ENCODE data around the gene P4HB. TPM values are rescaled to one million over a fixed set of nuclear protein-coding genes. Genes with fewer than 3 reads are reported as not detected.
"Not testable (repeated sequence)": the region's sequence is repeated elsewhere in the genome, so short reads cannot be mapped to it uniquely, and the experiment has no call there.

P4HB gene
- polyA plus RNA-seq, 3 donors = 401 to 475 (median 404) TPM

DNA sequence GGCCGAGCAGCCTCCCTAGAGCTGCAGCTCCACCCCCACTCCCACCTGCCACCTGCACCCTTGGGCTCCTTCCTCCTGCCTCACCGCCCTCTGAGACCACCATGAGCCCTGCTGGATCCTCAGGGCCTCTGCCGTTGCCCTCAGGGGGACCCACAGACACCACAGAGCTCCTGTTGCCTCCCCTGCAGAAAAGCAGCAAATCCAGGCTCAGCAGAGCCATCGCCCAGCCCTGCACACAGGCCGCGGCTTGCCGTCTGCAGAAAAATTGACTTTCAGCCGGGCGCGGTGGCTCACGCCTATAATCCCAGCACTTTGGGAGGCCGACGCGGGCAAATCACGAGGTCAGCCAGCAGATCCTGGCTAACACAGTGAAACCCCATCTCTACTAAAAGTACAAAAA lies 18.5 kb downstream of the P4HB start:
- no peak for DNase-seq (ENCODE audit: extremely low read depth in 1 of 11, low read depth in 9 of 11, low spot score in 4 of 11)

DNA sequence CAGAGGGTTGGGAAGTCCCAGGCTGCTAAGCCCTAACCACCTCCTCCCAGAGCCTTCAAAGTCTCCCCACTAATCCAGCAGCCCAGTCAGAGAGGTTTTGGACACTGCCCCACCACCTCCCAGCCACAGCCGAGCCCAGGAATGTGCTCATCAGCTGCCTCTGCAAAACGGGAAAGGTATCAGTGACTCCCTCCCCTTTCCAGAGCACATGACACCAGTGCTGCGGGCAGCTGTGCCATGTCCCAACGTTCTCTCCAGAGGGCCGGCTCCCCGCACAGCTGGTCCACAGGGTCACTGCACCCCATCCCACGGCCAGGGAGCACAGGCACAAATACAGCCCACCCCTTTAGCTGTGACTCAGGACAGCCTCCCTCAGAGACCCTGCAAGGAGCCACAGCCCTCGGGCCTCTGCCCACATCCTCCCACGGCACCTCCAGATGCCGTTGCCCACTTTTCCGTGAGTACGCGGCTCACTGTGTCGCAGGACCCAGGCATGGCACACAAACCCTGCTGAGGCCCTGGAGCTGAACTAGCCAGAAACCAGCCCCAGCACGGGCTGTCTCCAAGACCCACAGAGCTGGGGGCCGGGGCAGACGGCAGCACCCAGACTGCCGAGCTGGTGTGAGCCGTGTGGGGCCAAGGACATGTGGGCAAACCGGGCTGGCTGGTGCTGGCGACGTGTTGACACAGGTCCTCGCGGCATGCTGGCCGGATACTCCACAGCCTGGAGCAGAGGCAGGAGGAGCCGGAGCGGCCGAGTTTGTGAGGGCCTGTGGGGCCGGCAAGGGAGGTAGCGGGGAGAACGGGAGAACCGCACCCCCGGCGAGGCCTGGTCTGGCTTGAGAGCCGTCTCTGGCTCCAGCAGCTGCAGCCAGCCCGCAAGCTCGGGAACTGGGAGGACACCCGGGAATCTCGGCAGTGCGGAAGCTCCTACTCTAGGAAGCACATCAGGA lies 19.2 kb downstream of the P4HB start:
- no peak for DNase-seq (ENCODE audit: extremely low read depth in 1 of 11, low read depth in 9 of 11, low spot score in 4 of 11)

DNA sequence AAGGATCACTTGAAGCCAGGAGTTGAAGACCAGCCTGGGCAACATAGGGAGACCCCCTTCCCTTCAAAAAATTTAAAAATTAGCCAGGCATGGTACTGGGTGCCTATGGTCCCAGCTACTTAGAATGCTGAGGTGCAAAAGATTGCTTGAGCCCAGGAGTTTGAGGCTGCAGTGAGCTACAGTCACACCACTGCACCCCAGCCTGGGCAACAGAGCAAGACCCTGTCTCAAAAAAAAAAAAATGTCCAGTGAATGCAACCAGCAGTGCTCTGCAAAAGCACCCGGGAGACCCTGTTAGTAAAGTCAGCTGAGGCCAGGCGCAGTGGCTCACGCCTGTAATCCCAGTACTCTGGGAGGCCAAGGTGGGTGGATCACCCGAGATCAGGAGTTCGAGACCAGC lies 20.3 kb downstream of the P4HB start:
- not testable (repeated sequence) for DNase-seq (ENCODE audit: extremely low read depth in 1 of 11, low read depth in 9 of 11, low spot score in 4 of 11)

DNA sequence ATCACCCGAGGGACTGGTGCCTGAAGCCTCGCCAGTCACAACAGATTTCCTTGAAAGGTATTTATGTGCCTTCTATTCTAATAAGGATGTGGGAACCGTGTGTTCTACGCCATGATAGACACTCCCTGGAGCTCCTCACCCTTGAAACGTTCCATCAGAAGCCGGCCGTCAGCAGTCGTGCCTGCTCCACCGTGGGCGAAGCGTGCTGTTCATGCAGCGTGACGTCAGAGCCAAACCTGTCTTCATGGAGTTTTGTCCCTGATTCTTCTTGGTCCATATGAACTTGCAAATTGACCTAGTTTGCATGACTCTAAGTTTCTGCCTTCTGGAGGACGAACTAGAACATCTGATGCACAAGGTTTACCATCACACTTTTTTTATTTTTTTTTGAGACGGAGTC lies 21.0 kb downstream of the P4HB start:
- no peak for DNase-seq (ENCODE audit: extremely low read depth in 1 of 11, low read depth in 9 of 11, low spot score in 4 of 11)

DNA sequence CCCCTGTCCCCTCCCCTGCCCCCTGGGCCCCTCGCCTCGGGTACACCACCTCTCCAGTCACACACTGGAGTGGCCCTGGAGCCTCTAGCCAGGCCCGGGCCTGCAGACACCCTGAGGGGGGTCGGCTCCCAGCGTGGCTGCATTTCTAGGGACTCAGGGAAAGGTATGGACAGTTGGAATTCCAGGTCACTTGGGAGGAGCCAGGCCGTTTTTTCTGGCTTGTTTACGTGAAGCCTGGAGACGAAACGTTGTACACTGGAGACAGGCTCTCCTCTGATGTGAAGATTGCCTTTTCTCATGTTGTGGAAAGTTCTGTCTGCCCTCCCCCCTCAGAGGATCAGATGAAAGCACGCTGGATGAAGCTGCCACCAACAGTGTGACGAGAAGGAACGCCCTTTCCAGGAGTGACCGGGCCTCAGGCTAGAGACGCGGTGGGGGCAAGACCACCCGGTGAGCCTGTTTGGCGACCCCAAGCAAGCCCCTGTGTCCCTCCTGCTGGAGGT lies 21.5 kb downstream of the P4HB start:
- no peak for DNase-seq (ENCODE audit: extremely low read depth in 1 of 11, low read depth in 9 of 11, low spot score in 4 of 11)

DNA sequence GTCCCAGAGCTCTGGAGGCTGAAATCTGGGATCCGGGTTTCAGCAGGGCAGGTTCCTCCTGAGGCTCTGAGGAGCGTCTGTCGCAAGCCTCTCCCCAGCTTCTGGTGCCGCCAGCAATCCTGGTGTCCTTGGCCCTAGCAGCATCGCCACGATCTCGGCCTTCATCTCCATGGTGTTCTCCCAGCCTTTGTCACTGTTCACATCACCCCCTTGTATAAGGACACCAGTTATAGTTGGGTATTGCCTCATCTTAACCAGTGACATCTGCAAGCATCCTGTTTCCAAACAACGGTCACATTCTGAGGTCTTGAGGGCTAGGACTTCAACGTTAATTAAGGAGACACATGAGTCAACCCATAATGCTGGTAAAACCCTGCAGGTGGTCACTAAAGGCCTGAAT lies 22.7 kb downstream of the P4HB start:
- no peak for DNase-seq (ENCODE audit: extremely low read depth in 1 of 11, low read depth in 9 of 11, low spot score in 4 of 11)

DNA sequence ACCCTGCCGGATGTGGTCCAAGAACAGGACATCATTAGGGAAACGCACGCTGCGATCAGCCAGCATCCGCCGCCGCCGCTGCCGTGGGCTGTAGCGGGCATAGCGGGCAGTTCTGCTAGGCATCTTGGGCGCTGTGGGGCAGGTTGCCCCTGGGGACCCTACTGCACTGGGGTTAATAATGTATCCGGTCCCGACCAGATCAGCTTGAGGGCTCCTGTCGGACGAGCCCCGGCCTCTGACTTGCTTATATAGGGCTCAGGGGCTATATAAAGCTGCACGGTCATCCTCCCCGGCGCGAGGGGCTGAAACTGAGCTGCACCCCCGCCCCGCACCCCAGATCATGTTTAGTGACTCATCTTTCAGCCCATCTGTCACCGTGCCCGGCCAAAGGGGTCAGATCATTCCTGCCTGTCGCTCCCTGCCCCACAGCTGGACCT lies 25.5 kb downstream of the P4HB start, which contains the start of gene PPP1R27:
TSS of gene PPP1R27 (minus strand) at position 220 of the 437 bp plus-strand sequence. CDS start at position 123, 97 bp downstream.
- DNase-seq (ENCODE audit: extremely low read depth in 1 of 11, low read depth in 9 of 11, low spot score in 4 of 11) = no peak

DNA sequence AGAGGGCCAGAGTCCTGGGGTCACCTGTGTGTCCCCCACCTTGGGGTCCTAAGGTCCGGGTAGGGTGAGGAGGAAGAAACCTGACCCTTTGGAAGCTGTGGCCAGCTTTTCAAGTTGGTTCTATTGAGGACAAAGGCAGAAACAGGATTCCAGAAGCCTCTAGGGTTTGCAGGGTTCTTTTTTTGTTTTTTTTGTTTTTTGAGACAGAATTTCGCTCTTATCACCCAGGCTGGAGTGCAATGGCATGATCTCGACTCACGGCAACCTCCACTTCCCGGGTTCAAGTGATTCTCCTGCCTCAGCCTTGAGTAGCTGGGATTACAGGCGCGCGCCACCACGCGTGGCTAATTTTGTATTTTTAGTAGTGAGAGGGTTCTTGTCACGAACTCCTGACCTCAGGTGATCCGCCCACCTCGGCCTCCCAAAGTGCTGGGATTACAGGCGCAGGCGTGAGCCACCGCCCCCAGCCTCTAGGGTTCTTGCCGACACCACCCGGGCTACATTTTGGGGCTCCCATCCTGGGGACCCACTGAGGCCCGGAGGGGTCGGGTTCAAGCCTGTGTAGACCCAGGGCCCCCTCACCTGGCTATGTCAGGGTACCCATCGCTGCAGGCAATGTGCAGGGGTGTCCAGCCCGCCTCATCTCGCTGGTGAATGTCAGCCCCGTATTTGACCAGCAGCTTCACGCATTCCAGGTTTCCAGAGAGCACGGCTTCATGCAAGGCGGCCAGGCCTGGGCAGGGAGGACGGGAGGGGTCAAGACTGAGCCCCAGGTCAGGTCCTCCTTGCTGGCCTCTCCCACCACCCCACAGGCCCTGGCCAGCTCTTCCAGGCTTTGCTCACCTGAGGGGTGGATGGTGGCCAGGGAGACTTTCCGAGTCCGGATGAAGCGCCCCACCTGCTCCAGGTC lies 26.2 kb downstream of the P4HB start:
- DNase-seq (ENCODE audit: extremely low read depth in 1 of 11, low read depth in 9 of 11, low spot score in 4 of 11) = no peak

DNA sequence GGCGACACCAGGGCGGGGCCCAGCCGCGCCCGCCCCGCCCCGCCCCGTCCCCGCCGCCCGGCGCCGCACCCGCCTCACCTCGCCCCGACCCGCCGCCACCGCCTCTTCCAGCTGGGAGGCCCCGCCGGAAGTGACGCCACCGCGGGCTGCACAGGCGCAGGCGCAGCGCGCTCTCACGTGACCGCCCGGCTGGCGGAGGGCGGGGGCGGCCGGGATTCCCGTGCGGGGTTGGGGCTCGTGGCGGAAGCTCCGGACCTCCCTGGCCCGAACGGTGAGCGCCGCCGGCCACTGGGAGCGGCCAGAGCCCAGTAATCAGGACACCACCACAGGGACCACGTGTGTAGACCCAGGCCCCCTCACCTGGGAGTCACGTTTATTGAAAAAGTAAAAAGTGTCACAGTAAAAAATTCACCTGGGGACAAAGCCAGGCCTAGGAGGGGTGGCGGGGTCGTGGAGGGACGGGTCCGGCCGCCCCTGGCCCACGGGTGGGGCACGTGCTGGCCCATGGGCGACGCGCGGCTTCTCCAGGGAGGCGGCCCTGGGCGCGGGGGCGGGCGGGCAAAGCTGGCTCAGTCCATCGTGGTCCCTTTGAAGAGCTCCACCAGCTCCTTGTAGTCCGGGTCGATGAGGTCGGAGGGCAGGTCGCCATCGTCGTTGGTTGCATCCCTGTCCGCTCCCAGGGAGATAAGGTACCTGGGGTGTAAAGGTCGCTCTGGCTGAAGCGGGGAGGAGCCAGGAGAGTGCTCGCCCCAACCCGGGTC lies 27.0 kb downstream of the P4HB start, which contains the start of gene MCRIP1:
TSS of gene MCRIP1 (minus strand) at position 132 of the 761 bp plus-strand sequence. CDS start 8,785 bp downstream, outside the sequence.
- DNase-seq (ENCODE audit: extremely low read depth in 1 of 11, low read depth in 9 of 11, low spot score in 4 of 11) = peak; percentile 80 to 94 (median 89)

DNA sequence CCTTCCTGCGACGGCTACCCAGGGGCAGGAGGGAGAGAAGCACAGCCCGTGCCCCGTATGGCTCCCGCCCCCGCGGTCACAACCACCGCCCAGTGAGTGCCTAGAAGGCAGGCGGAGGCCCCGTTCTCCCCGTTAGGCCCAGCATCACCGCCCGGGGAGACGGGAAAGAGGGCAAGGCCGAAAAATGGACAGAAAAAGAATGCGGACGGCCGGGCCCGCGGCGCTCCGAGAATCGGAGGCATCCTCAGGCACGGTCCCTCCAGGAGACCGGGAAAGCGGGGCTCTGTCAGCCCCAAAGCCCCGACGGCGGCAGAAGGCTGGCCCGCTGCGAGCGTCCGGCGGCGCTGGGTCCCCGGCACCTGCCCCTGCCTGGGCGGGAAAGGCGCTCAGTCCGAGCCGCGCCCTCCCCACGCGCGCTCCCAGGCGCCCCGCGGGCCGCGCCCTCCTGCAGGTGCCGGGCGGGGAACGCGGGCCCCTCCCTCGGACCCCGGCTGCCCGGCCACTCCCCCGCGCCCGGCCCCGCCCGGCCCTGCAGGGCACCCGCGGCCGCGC lies 27.7 kb downstream of the P4HB start:
- no peak for DNase-seq (ENCODE audit: extremely low read depth in 1 of 11, low read depth in 9 of 11, low spot score in 4 of 11)

DNA sequence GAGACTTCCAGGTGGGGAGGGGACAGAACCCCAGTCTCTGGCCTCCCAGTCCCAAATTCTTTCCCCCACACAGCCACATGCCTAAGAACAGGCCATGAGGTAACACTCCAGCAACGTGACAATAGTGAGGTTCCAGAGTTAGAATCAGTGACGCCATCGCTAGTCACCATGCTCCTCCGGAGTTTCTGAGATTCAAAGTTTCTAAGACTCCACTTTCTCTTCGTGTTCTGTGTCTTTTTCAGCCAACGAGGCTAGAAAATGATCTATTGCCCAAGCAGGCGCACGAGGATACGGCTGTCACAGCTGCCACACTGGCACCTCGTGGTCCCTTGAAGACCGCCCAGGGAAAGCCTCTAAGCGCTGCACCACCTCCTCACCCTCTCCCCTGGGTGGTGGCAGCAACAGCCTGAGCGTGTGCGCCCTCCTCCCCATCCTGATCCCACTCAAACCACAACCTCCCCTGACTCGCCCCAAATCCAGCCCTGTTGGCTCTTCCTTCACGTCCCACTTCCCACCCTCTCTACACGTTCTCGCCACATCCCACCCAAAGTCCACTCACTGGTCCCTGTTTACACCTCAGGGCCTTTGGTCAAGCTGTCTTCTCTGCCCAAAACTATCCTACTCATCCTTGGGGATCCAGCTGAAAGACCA lies 28.3 kb downstream of the P4HB start:
- DNase-seq (ENCODE audit: extremely low read depth in 1 of 11, low read depth in 9 of 11, low spot score in 4 of 11) = no peak

DNA sequence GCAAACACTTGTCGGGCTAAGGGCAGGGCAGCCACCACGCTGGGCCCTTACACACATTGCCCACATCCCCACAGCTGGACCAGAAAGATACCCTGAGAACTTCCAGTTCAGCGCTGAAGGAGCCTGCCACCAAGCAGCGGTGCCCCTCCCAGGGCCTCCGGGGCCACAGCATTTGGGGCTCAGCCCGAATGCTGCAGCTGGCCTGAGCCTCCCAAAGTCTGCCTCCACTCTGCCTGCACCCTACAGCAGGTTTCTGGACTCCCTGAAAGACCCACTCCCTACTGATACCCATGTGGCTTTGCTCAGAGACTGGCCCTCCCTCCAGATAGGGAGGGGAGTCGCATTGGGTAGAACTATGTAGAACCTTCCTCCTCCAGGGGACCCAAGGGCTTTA lies 28.8 kb downstream of the P4HB start:
- no peak for DNase-seq (ENCODE audit: extremely low read depth in 1 of 11, low read depth in 9 of 11, low spot score in 4 of 11)

DNA sequence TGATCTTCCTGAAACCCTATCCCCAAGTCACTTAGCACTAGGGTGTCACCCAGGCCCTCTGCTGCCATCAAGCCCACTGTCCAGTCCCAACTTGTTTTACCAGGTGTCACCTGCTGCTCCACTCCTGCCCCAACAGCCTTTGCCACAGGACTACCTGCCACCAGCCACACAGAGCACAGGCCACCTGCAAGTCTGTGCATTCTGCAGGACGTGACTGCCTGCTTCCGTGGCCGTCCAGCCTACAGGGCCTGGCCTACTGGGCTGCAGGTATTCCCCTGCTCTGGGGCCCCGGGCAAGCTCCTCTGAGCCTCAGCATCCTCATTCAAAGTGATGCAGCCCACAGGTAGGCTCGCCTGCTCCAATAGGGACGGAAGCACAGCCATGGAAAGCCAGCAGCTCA lies 30.5 kb downstream of the P4HB start:
- no peak for DNase-seq (ENCODE audit: extremely low read depth in 1 of 11, low read depth in 9 of 11, low spot score in 4 of 11)

DNA sequence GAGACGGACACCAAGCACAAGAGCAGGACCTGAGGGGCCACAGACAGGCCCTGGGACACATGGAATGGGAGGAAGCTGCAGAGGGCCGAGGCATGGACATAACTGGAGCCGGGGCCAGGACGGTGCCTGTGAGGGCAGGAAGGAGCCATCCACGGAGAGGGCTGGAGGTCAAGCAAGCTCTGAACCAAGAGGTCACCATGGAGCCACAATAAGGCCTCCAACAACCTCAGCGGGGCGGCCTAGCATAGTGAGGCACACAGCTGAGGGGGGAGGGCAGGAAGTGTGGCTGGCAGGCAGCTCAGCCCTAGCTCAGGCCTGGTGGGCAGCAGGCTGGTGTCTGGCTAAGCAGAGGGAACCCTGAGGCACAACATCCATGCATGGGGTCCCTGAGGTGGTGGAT lies 31.7 kb downstream of the P4HB start:
- no peak for DNase-seq (ENCODE audit: extremely low read depth in 1 of 11, low read depth in 9 of 11, low spot score in 4 of 11)

DNA sequence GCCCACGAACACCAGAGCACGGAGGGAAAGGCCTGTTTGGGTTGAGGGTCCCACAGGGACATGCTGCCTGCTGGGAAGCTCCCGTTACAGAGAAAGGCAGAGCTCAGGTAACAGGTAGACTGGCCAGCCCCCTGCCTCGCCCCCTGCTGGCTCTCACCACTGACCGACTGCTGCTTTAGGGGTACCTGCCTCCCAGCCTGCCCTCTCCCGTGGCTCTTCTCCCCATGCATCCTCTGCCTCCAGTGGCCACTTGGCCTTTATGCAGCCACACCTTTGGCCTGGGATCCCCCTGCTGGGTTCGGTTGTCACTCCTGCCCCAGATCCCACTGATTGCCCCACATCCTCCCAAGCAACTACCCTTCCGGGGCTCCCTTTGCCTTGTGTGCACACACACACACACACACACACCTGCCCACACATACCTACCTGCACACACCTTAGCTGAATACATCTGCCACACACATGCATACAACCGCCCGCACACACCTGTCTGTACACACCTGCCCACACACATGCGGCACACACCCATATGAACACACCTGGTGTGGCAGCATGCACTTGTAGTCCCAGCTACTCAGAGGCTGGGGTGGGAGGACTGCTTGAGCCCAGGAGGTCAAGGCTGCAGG lies 34.4 kb downstream of the P4HB start:
- no peak for DNase-seq (ENCODE audit: extremely low read depth in 1 of 11, low read depth in 9 of 11, low spot score in 4 of 11)

DNA sequence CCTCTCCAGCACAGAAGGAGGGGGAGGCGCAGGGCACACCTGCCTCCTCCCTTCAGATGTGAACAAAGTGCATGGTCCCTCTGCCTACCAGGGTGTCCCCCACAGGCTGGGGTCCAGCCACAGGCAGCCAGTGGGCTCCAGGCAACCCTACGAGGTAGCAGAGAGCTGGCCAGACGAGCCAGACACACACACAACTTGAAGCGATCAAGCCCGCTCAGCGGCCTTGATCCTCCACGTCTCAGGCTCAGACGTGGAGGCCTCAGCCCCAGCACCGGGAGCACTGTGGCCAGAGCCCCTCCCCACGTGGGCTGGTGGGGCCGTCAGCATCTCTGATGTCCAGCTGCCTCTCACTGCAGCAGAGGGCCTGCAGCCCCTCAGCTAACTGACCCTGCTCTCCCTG lies 35.7 kb downstream of the P4HB start:
- DNase-seq (ENCODE audit: extremely low read depth in 1 of 11, low read depth in 9 of 11, low spot score in 4 of 11) = no peak

DNA sequence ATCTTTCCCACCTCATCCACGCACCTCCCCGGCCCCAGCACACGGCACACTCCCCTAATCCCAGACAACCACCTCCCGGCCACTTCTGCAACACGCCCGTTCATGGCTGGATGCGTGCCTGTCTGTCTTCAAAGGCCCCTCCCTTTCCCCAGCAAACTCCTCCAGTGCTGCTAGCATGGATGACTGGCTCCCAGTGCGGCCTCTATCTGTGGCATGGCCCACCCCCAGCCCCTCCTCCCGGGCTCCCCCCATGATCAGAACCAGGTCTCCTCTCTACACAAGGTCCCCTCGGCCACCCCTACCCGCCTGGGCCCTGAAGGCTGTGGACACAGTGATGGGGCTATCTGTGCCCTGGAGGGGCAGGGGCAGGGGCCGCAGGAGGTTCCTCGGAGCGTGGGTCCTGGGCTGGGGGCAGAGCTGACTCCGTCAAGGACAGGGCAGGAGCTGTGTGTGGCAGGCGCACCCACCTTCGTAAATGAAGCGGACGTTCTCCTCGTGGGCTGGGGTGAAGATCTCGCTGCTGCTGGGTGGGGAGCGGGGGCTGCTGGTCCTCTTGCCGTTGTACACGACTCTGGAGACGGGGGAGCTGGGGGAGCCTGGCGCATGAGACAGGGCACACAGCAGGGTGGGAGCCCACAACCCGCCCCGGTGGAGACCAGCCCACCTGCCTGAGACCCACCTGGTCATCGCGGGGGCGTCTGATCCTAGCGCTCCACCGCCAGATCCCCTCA lies 36.4 kb downstream of the P4HB start:
- DNase-seq (ENCODE audit: extremely low read depth in 1 of 11, low read depth in 9 of 11, low spot score in 4 of 11) = no peak
